ENCODE results near the gene TMEM151B. TPM values are rescaled to one million over a fixed set of nuclear protein-coding genes. Genes with fewer than 3 reads are reported as not detected.

The TMEM151B gene
- total RNA-seq, 1 experiment from 2014 or later: not detected

DNA sequence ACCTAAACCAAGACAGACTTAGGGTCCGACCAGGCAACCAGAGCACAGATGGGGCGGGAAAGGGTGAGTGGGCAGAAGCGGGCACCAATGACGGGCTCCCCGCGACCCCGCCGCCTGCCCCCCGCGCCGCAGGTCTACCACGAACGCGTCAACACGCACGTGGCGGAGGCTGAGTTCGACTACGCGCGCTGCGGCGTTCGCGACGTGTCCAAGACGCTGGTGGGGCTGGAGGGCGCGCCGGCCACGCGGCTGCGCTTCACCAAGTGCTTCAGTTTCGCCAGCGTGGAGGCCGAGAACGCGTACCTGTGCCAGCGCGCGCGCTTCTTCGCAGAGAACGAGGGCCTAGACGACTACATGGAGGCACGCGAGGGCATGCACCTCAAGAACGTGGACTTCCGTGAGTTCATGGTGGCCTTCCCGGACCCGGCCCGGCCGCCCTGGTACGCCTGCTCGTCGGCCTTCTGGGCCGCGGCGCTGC is 5.1 kb downstream of the TMEM151B start:
- no peak overlapping the region for H2AFZ ChIP-seq (ENCODE audit: low read length)
- H3K9me3 ChIP-seq (ENCODE audit: low read length): no peaks in the 10 kb centered on the region
- H3K4me3 ChIP-seq (ENCODE audit: low read length): no peak overlapping the region
- H3K27ac ChIP-seq (ENCODE audit: low read length): no peak overlapping the region
- H3K36me3 ChIP-seq (ENCODE audit: low read depth, low read length): no peaks in the 10 kb centered on the region
- H3K27me3 ChIP-seq (ENCODE audit: low read length): peaks cover 19% of the 10 kb centered on the region
- DNase-seq (no peak), ATAC-seq (no peak)
- no peak overlapping the region for H3K9ac ChIP-seq (ENCODE audit: low read length)
- ChIA-PET POLR2A (ENCODE audit: unreplicated experiment) (no interaction called here), CTCF (no interaction called here)
- no TSS peak for BruUV-seq (replicated peaks)
- no peaks in the 10 kb centered on the region for H3F3A ChIP-seq (ENCODE audit: low read length, unreplicated experiment)
- no peaks in the 10 kb centered on the region for H3K9me2 ChIP-seq (replicated peaks; ENCODE audit: low read length)
- no peaks in the 10 kb centered on the region for H3K79me2 ChIP-seq (ENCODE audit: low read length)
- intact Hi-C loops (cut with micrococcal nuclease): no loop called here
- no peaks in the 10 kb centered on the region for H4K20me1 ChIP-seq (ENCODE audit: low read length)
- H3K4me2 ChIP-seq (ENCODE audit: low read length): no peak overlapping the region
- TF ChIP-seq EZH2 (IDR thresholded peaks at IDR 0.05; ENCODE audit: low read length, unreplicated experiment) (no peak), EZH2phosphoT487 (IDR thresholded peaks at IDR 0.05; ENCODE audit: borderline replicate concordance, low read length) (no peak)
- TF ChIP-seq, protein P1, sequence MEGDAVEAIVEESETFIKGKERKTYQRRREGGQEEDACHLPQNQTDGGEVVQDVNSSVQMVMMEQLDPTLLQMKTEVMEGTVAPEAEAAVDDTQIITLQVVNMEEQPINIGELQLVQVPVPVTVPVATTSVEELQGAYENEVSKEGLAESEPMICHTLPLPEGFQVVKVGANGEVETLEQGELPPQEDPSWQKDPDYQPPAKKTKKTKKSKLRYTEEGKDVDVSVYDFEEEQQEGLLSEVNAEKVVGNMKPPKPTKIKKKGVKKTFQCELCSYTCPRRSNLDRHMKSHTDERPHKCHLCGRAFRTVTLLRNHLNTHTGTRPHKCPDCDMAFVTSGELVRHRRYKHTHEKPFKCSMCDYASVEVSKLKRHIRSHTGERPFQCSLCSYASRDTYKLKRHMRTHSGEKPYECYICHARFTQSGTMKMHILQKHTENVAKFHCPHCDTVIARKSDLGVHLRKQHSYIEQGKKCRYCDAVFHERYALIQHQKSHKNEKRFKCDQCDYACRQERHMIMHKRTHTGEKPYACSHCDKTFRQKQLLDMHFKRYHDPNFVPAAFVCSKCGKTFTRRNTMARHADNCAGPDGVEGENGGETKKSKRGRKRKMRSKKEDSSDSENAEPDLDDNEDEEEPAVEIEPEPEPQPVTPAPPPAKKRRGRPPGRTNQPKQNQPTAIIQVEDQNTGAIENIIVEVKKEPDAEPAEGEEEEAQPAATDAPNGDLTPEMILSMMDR (conservative IDR thresholded peaks at IDR 0.05; ENCODE audit: low read depth, low read length): no peak
- H3K4me1 ChIP-seq (ENCODE audit: insufficient read depth, low read length): peaks cover 8% of the 10 kb centered on the region; the same call in 1 of the 2 replicates

GRCh38 chr6:44275749-44276648 is 5.7 kb downstream of the TMEM151B start:
- H2AFZ ChIP-seq (ENCODE audit: low read length): no peak overlapping the region
- H3K4me1 ChIP-seq (ENCODE audit: insufficient read depth, low read length): peaks cover 8% of the 10 kb centered on the region; the same call in 1 of the 2 replicates
- no peaks in the 10 kb centered on the region for H3K9me2 ChIP-seq (replicated peaks; ENCODE audit: low read length)
- intact Hi-C loops (cut with micrococcal nuclease): no loop called here
- no peak overlapping the region for H3K27ac ChIP-seq (ENCODE audit: low read length)
- ChIA-PET CTCF (no interaction called here), POLR2A (ENCODE audit: unreplicated experiment) (no interaction called here)
- no peak for ATAC-seq
- no peaks in the 10 kb centered on the region for H3K79me2 ChIP-seq (ENCODE audit: low read length)
- H3K36me3 ChIP-seq (ENCODE audit: low read depth, low read length): no peaks in the 10 kb centered on the region
- H3K9me3 ChIP-seq (ENCODE audit: low read length): no peaks in the 10 kb centered on the region
- H3K4me2 ChIP-seq (ENCODE audit: low read length): no peak overlapping the region
- H3F3A ChIP-seq (ENCODE audit: low read length, unreplicated experiment): no peaks in the 10 kb centered on the region
- no peak overlapping the region for H3K9ac ChIP-seq (ENCODE audit: low read length)
- DNase-seq: no peak
- H3K27me3 ChIP-seq (ENCODE audit: low read length): peaks cover 18% of the 10 kb centered on the region
- TF ChIP-seq EZH2phosphoT487 (IDR thresholded peaks at IDR 0.05; ENCODE audit: borderline replicate concordance, low read length) (no peak), EZH2 (IDR thresholded peaks at IDR 0.05; ENCODE audit: low read length, unreplicated experiment) (no peak)
- TF ChIP-seq, protein P1 (conservative IDR thresholded peaks at IDR 0.05; ENCODE audit: low read depth, low read length): no peak
- H3K4me3 ChIP-seq (ENCODE audit: low read length): no peak overlapping the region
- no TSS peak for BruUV-seq (replicated peaks)
- no peaks in the 10 kb centered on the region for H4K20me1 ChIP-seq (ENCODE audit: low read length)

Measured in PC-3 (cell line).